Activated CD4-positive, alpha-beta T cell treated with anti-CD3 and anti-CD28 coated beads, Interleukin-2, amount 50 U/mL, for 16 hours (primary cell): ENCODE measurements around the gene TEX28.
"Not testable (repeated sequence)": the region's sequence is repeated elsewhere in the genome, so short reads cannot be mapped to it uniquely, and the experiment has no call there.

Source experiments
- DNase-seq: peaks from one replicate; pipeline ENCODE4 v3.0.0-alpha.2; 2020

Gene TEX28

DNA sequence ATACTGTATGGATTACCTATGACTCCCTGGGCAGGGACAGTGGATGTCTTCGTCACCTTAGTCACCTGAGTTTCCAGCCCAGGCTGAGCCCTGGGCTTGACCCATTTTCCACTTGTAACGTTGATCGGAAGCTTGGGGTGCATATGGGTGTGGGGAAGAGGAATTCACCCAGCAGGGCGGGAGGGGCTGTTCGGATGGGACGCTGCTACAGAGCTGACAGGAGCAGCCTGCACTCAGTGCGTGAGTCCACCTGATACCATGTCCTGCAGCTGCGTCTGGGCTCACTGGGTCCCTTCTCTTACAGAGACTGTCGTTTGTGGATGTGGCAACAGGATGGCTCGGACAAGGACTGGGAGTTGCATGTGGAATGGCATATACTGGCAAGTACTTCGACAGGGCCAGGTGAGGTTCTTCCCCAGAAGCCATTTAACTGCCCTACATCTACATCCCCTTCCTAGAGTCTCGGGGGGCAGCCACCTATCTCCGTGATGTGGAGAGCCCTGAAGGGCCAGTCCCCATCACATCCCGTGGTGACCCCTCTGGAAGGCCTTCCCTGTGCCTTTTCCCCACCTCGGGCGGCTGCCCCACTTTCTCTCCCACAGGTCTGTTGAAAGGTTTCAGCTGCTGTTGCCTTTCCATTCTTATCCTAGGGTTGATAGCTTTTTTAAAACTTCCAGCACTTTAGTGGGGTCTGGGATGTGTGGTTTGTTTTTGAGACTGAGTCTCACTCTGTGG lies 14.3 kb upstream of the TEX28 start:
- no peak for DNase-seq

DNA sequence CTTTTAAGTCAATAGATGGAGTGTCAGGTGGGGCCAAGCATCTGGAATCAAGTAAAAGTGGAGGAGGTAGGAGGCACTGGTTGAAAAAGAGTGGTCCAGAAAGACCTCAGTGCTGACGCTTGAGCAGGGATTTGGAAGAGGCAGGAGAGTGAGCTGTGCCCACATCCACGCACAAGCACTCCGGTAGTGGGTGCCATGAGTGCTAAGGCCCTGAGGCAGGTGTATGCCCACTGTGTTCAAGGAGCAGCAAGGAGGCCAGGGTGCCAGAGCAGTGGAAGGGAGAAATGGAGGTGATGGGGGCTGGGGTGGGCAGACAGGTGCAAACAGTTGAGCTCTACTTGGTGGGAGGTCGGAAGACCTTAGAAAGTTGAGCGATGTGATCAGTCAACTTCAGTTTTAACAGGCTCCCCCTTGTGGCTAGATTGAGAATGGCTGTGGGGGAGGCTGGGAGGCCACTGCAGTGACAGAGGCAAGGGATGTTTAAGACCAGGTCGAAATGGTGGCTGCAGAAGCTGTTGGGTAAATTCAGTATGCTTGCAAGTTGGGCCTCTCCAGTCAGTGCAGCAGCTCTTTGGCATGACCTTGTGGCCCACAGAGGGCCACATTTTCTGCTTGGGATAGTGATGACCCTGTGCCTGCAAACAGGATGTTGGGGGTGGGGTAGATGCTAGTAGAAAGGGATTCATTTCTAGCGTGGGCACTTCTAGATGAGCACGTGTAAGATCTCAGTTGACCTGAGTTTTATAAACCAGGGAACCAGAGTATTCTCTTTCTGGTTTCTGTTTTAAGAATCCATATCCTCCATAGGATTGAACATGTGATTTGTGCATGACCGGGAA lies 13.4 kb upstream of the TEX28 start:
- peak; percentile 84 for DNase-seq

DNA sequence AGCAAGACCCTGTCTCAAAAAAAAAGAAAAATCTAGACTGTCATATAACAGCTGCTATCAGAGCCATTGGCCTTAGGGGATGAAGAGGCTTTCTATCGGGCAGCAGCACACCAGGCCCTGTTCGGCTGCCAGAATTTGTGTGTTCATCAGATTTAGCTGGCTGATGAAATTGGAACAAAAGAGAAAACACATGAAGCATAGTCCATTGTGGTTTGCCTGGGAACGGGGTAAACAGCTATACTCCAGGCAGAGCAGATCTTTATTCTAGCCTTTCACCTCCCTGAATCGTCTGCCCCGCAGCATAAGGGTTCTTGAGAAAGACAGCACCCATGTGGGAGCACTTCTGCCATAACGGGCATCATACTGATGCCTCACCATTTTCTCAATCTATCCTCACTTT lies 12.3 kb upstream of the TEX28 start:
- no peak for DNase-seq

DNA sequence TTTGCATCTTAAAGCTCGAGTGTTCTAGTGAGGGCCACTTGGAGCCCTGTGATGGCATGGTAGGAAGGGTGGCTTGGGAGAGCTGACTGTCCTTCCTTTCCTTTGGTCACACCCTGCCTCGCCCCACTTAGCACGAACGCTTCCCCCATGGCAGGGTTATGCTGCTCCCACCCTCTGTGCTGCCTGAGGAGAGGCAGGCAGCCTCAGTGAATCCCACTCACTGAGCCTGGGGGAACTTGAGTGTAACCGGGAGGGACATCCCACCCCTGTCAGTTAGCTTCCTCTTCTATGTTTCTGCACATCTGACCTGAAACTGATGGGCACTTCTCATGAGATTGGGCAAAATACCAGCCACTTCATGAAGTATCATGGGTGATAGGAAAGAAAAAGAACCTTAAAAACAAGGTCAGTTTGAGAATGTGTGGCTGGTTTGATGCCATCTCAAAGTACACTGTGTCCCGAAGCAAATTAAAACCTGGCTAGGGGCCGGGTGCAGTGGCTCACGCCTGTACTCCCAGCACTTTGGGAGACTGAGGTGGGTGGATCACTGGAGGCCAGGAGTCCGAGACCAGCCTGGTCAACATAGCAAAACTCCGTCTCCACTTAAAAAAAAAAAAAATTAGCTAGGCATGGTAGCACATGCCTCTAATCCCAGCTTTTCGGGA lies 10.7 kb upstream of the TEX28 start:
- DNase-seq = no peak

DNA sequence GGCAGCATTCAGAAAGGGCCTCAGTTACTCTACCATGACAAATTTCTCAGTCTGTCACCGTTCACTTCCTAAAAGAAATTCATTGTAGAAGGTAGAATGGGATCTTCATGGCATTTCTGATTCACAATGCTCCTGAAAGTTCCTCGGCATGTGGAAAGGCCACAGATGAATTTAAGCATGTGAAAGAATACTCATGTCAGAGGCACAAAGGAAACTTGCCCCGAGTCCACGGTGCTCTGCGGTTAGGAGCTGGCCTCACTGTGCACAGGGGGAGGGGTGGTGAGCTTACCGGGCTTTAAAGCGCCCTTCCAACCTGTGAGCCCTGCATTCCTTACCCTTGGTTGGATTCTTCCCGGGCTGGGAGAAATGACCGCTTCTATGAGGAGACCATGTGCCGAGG lies 9.9 kb upstream of the TEX28 start:
- DNase-seq = no peak

DNA sequence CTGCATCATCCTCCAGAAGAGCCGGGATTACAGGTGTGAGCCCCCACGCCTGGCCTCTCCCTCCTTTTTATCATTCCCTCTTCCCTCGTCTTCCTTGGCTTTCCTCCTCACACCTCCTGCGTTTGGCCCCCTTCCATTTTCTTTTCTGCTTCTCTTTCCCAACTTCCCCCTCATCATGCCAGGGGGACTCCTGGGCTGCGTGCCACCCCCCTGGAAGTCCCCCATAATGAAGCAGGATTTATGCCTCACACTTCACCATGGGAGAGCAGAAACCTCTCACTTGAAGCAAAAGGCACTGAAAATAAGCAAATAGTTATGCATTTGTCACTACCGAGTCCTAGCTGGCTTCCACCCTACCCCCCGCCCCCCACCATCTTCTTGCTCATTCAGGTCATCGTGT lies 8.6 kb upstream of the TEX28 start:
- DNase-seq = no peak

DNA sequence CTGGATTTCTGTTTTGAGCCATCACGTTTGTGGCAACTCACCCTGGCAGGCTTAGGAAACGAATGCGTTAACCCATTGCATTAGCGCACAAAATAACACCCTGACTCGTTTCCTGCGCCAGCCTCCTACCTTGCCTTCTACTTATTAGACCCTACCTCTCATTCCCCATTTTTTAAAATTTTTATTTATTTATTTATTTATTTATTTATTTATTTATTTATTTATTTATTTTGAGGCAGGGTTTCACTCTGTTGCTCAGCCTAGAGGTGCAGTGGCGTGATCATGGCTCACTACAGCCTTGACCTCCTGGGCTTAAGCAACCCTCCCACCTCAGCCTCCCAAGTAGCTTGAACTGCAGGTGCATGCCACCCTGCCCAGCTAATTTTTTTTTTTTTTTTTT lies 8.1 kb upstream of the TEX28 start:
- DNase-seq = not testable (repeated sequence)

DNA sequence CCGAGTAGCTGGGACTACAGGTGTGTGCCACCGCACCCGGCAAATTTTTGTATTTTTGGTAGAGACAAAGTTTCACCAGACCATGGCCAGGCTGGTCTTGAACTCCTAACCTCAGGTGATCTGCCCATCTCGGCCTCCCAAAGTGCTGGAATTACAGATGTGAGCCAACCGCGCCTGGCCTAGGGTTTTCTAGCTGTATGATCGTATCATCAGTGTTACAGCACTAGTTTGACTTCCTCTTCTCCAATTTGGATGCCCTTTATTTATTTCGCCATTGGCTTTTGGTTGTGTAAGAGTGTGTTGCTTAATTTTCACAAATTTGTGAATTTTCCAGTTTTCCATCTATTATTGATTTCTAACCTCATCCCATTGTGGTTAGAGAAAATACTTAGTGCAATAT lies 5.9 kb upstream of the TEX28 start:
- DNase-seq = no peak

DNA sequence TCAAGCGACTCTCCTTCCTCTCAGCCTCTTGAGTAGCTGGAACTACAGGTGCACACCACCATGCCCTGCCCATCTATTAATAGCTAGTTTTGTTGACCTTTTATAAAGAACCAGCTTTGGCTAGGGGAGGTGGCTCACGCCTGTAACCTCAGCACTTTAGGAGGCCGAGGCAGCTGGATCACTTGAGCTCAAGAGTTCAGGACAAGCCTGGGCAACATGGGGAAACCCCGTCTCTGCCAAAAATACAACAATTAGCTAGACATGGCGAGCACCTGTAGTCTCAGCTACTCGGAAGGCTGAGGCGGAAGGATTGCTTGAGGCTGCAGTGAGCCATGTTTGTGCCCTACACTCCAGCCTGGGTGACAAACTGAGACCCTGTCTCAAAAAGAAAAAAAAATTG lies 3.4 kb upstream of the TEX28 start:
- no peak for DNase-seq

DNA sequence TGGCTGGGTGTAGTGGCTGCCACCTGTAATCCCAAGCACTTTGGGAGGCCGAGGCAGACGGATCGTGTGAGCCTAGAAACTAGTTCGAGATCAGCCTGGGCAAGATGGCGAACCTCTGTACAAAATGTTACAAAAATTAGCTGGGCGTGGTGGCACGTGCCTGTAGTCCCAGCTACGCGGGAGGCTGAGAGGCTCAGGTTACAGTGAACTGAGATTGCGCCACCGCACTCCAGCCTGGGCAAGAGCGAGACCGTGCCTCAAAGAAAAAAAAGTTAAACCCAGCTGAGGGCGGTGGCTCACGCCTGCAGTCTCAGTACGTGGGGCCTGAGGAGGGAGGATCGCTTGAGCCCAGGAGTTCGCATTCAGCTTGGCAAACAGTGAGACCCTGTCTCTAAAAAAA lies 1.8 kb upstream of the TEX28 start:
- DNase-seq = no peak

DNA sequence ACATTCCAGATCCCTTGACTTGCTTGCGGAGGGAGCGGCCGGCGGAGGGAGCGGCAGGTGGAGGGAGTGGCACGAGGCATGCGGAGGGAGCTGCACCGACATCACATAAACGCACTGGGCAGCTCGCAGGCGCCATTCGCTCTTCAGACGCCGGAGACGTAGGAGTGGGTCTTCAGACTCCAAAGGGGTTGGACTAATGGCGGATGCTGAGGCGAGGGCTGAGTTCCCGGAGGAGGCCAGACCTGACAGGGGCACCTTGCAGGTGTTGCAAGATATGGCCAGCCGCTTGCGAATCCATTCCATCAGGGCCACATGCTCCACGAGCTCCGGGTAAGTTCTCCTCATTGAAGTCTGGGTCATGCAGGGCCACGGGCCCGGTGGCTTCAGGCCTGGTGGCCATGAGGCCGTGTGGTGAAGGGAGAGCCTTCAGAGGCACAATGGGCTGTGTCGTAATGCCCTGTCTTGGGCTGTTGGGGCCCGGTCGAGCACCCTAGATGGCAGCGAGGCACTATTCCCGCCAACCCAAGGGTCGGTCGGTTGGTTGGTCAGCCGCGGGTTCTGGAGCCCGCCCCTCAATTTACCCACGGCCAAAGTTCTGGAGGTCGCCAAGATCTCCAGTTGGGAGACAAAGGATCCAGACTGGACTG lies 863 bp upstream of the TEX28 start, which contains the start of gene TKTL1:
TKTL1 (plus strand) TSS at position 132 of the 647 bp plus-strand sequence; CDS start at position 197, 65 bp downstream.
- no peak for DNase-seq

DNA sequence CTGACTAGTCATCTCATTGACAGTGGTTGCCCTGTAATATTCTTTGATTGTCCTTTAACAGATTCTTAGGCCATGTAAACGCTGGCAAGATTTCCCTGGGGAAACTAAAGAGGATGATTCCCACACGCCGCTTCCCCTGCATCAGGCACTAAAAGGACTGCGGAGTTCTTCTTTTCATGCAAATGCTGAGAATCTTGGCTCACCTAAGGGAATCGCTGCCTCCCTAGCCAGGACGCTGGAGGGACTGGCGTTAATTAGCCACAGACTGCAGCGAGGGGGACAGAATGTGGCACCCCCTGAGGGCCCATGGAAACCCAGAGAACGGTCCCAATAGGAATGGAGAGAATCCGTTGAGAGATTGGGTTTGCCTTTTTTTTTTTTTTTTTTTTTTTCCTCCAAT lies 8.5 kb downstream of the TEX28 start:
- DNase-seq = not testable (repeated sequence)

DNA sequence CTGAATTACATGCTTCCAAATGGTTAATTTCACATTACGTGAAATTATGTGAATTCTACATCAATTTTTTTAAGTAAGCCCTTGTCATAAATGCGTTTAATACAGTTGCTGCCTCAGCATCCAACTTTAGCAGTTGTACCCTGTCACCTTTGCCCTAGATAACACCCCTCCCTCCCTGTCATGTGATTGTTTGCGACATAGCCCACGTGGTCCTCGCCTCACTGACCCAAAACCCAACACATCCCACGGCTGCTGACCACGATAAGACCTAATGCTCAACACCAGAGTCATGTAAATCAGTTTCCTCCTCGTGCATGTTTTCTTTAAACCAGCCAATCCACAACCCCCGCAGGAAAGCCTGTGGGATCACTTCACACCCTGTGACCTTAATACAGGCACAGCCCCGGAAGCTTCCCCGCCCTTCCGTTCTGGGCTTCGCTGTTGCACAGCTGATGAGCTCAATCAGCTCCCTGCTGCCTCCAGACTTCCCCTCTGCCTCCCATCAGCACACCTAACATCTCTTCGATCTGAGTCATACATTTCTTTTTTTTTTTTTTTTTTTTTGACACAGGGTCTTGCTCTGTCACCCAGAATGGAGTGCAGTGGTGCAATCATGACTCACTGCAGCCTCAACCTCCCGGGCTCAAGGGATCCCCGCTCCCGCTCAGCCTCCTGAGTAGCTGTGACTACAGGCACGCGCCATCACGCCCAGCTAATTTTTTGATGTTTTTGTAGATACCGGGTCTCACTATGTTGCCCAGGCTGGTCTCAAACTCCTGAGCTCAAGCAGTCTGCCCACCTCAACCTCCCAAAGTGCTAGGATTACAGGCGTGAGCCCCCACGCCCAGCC lies 10.2 kb downstream of the TEX28 start:
- DNase-seq = not testable (repeated sequence)

DNA sequence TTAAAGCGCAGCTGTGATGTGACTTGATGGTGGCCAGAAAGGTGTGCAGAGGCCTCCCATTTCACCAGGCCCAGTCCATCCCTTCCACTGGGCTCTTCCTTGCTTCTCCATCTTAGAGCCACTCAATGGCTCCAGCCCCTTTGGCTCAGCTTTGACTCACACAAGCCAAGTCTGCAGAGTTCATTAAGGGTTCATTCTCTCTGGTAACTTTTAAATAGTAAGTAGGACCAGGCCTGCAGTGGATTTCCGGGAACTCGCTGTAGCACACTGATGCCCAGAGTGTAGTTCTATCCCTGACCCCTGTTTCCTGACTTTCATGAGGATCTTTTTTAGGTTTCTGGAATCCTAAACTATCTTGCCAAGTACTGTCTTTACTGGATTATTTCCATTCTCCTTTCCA lies 25.7 kb downstream of the TEX28 start:
- not testable (repeated sequence) for DNase-seq

DNA sequence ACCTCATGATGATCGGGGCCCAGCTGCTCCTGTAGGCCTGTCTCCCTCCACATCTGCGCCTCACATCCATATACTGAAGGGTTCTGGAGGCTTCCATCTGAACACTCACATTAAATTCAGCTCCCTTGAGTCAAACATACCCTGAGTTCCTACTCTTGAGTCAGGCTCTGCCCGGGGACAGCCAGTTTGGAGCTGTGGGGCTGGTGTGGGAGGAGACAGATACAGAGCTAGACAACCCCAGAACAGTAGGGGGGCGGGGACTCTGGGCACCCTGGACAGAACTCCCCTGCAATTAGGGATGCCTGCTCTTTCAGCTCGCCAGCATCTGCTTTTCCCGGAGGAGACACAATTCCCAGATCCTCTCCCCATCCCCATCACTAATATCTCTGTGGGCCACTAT lies 31.9 kb downstream of the TEX28 start:
- DNase-seq = not testable (repeated sequence)

DNA sequence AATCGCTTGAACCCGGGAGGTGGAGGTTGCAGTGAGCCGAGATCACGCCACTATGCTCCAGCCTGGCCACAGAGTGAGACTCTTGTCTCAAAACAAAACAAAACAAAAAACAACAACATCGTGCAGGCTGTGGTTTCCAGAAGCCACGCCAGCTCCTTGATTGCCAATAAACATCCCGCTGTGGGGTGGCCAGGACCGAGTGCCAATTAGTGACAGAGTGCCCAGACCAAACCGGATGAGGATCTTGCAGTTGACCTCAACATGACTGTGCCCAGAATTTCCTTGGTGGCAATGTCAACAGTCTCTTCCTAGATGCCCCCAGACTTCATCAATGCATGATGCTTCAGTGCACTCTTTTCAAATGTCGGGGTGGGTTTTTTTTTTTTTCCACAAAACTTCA lies 36.2 kb downstream of the TEX28 start:
- not testable (repeated sequence) for DNase-seq

DNA sequence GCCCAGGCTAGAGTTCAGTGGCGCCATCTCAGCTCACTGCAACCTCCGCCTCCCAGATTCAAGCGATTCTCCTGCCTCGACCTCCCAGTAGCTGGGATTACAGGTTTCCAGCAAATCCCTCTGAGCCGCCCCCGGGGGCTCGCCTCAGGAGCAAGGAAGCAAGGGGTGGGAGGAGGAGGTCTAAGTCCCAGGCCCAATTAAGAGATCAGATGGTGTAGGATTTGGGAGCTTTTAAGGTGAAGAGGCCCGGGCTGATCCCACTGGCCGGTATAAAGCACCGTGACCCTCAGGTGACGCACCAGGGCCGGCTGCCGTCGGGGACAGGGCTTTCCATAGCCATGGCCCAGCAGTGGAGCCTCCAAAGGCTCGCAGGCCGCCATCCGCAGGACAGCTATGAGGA lies 37.6 kb downstream of the TEX28 start, which contains the start of gene OPN1MW3:
OPN1MW3 (plus strand) TSS at position 301 of the 400 bp plus-strand sequence; CDS start at position 339, 38 bp downstream.
- not testable (repeated sequence) for DNase-seq

DNA sequence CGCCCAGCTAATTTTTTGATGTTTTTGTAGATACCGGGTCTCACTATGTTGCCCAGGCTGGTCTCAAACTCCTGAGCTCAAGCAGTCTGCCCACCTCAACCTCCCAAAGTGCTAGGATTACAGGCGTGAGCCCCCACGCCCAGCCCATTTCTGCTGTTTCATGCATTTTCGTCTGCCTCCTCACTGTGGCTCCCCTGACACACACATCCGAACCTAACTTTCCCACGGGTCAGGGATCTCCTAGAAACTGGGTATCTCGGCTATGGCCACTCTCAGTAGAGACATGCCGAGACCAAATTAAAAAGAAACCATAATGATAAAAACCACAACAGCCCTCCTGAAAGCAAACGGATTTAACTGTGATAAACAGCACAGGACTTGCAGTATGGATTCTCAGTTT lies 46.8 kb downstream of the TEX28 start:
- DNase-seq = not testable (repeated sequence)

DNA sequence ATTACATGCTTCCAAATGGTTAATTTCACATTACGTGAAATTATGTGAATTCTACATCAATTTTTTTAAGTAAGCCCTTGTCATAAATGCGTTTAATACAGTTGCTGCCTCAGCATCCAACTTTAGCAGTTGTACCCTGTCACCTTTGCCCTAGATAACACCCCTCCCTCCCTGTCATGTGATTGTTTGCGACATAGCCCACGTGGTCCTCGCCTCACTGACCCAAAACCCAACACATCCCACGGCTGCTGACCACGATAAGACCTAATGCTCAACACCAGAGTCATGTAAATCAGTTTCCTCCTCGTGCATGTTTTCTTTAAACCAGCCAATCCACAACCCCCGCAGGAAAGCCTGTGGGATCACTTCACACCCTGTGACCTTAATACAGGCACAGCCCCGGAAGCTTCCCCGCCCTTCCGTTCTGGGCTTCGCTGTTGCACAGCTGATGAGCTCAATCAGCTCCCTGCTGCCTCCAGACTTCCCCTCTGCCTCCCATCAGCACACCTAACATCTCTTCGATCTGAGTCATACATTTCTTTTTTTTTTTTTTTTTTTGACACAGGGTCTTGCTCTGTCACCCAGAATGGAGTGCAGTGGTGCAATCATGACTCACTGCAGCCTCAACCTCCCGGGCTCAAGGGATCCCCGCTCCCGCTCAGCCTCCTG lies 47.4 kb downstream of the TEX28 start:
- DNase-seq = not testable (repeated sequence)

DNA sequence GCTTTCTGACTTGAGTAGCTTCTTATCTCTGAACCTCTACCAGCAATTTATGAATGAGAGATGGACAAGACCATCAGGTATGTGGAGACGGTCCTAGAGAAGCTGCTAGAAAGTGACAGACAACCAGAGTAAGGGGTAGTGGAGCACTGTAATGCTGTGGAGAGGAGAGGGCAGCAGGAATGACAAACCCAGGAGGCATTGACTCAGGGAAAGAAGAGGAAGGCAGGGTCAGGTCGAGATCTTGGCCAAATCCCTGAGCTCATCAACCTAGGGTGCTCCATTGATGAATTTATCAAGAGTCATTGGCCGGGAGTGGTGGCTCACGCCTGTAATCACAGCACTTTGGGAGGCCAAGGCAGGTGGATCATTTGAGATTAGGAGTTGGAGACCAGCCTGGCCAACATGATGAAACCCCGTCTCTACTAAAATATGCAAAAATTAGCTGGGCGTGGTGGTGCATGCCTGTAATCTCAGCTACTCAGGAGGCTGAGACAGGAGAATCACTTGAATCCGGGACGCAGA lies 54.9 kb downstream of the TEX28 start:
- not testable (repeated sequence) for DNase-seq

DNA sequence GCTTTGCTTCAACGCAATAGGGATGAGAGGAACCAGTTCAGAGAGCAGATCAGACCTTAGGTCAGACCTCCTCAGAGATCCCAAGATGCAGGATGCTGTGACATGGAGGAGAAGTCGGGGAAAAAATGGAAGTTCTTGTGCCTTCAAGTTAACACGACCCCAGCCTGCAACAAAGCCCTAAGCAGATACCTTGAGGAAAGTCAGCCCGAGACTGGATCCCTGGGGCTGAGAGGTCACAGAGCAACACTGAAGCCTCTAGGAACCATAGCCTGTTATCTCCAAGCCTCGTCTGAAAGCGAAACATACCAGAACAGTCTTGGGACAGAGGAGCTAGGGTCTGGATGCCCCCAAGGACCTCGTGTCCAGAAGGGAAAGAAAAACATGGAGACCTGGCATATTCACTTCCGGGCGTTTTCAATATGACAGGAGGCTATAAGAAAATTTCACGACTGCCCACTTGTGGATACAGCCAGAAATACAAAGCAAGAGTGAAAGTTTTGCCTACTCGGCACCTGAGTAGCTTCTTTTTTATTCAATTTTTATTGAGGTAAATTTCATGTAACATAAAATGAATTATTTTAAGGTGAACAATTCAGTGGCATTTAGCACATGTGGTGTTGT lies 55.9 kb downstream of the TEX28 start:
- DNase-seq = not testable (repeated sequence)
